Thymus (tissue), 11 donors: Measurements from ENCODE around the gene PRKN. TPM values are rescaled to one million over a fixed set of nuclear protein-coding genes. Genes with fewer than 3 reads are reported as not detected.

ENCODE experiments used
- DNase-seq, 9 donors: peaks; one replicate each; pipeline ENCODE4 v3.0.0-alpha.2; 2013; ENCODE audit warnings: low spot score in 9 of 9, low read depth in 6 of 9, missing footprints in 1 of 9
- H3K27ac ChIP-seq, 2 donors: one replicate each; pipeline ENCODE4 v1.5.1; 2013; ENCODE audit warnings: control low read depth in 1 of 2, low read depth in 1 of 2, low read length in 1 of 2, mild to moderate bottlenecking in 1 of 2, moderate library complexity in 1 of 2
- H3K27me3 ChIP-seq, 2 donors: one replicate each; pipeline ENCODE4 v1.5.1; 2013; ENCODE audit warnings: low read length in 1 of 2; ENCODE audit not compliant: control insufficient read depth in 2 of 2, insufficient read depth in 1 of 2
- H3K36me3 ChIP-seq, 2 donors: one replicate each; pipeline ENCODE4 v1.5.1; 2013; ENCODE audit warnings: low read length in 1 of 2, mild to moderate bottlenecking in 1 of 2, moderate library complexity in 1 of 2; ENCODE audit not compliant: control insufficient read depth in 2 of 2, insufficient read depth in 2 of 2
- H3K4me1 ChIP-seq, 2 donors: one replicate each; pipeline ENCODE4 v1.5.1; 2013; ENCODE audit warnings: low read length in 2 of 2; ENCODE audit not compliant: control insufficient read depth in 2 of 2, insufficient read depth in 2 of 2
- H3K4me3 ChIP-seq, 2 donors: one replicate each; pipeline ENCODE4 v1.5.1; 2013; ENCODE audit warnings: low read length in 2 of 2, control low read depth in 1 of 2, mild to moderate bottlenecking in 1 of 2
- H3K9me3 ChIP-seq, 2 donors: one replicate each; pipeline ENCODE4 v1.5.1; 2013; ENCODE audit warnings: low read length in 1 of 2, mild to moderate bottlenecking in 1 of 2; ENCODE audit not compliant: control insufficient read depth in 2 of 2, insufficient read depth in 1 of 2
- WGBS: extraction: QIAGEN DNeasy Blood & Tissue Kit; methylation state at CpG from one replicate; pipeline ENCODE4 v1.1.7; 2013; 5-methylcytosine and 5-hydroxymethylcytosine counted together
- polyA plus RNA-seq: library from polyadenylated mRNA; stranded (reverse); fragments of 200-250 nt; gene quantifications from one replicate; pipeline ENCODE4 v1.2.3, GENCODE V29; 2013
- total RNA-seq: library from RNA; stranded (reverse); fragments of 120-200 nt; gene quantifications from one replicate; pipeline ENCODE4 v1.2.4, GENCODE V29; 2013
- donor health status: healthy.

PRKN gene
- total and polyA plus RNA-seq, 2 donors = 0.48 to 0.71 TPM

DNA sequence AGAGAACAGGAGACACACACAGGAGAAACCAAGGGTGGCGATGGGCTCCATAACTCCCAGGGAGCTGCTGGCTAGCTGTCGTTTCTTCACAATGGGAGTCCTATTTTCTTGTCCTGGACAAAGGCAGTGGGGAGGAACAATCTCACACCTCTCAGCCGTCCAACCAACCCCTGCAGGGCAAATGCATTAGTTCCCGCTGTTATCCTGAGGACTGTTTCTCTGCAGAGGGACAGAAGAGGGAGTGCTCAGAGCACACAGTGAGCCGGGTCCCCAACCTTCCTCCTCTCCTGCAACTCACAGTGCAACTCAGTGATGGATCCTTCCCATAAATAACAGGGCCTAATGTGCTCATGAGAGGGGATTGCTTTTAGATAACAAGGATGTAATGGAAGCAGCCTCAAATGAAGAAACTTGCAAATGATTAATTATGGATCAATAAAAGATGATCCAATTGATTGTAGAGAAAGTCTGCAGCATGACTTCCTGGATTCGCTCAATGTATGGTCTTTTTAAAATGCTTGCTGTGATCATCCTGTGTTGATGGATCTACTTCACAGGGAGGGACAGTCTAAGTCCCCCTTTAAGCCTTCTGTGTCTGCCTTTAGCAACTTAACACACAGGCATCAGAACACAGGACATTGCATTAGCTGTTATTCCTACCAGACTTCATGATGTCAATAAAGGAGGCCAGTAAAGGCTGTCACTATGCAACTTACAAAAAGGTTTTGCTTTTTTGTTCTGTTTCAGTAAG lies 1000.3 kb downstream of the PRKN start:
- Histone ChIP-seq H3K4me1 (no peaks in the 10 kb centered on the region), H3K27ac (no peak overlapping the region), H3K4me3 (no peak overlapping the region), H3K9me3 (no peaks in the 10 kb centered on the region), H3K27me3 (no peaks in the 10 kb centered on the region), H3K36me3 (no peaks in the 10 kb centered on the region)
- 85% methylated on average over 6 of the region's 6 CpGs for WGBS
- no peak for DNase-seq

- no peak overlapping the region for H3K27ac ChIP-seq
- 89% methylated on average over 3 of the region's 3 CpGs for WGBS
Measured at GRCh38 chr6:161722394-161722793, 1005.2 kb downstream of the PRKN start.

GRCh38 chr6:161721511-161721910 lies 1006.1 kb downstream of the PRKN start:
- no peak for DNase-seq
- Histone ChIP-seq H3K4me1 (no peaks in the 10 kb centered on the region), H3K36me3 (no peaks in the 10 kb centered on the region), H3K27me3 (no peaks in the 10 kb centered on the region), H3K9me3 (no peaks in the 10 kb centered on the region), H3K27ac (no peak overlapping the region), H3K4me3 (no peak overlapping the region)
- 93% methylated on average over 8 of the region's 8 CpGs for WGBS

More at GRCh38 chr6:161722394-161722793, 1005.2 kb downstream of the PRKN start:
- DNase-seq = no peak
- Histone ChIP-seq H3K9me3 (no peaks in the 10 kb centered on the region), H3K4me1 (no peaks in the 10 kb centered on the region), H3K27me3 (no peaks in the 10 kb centered on the region), H3K4me3 (no peak overlapping the region), H3K36me3 (no peaks in the 10 kb centered on the region)

DNA sequence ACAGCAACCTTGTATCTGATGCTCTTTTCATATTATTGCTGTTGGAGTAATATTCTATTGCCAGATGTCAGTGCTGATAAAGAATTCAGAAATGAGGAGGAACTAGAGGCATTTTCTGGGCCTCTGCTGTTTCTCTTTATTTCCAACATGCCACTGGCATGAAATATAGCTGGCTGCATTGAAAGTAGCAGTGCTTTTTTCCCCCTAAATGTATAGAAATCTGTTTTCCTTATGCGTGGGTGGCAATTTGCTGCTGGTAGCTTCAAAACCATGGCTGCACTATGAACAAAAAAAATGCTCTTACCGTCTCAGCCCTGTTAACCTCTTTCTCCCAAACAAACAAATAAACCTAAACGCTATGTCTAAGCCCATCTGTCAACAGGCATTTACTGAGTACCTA lies 1011.4 kb downstream of the PRKN start:
- Histone ChIP-seq H3K27me3 (no peaks in the 10 kb centered on the region), H3K4me3 (no peak overlapping the region), H3K27ac (no peak overlapping the region), H3K9me3 (no peaks in the 10 kb centered on the region), H3K4me1 (no peaks in the 10 kb centered on the region), H3K36me3 (no peaks in the 10 kb centered on the region)
- 82% methylated on average over 3 of the region's 3 CpGs for WGBS
- no peak for DNase-seq

GRCh38 chr6:161711938-161712337 lies 1015.6 kb downstream of the PRKN start:
- H3K27ac ChIP-seq = no peak overlapping the region
- no peak for DNase-seq
- WGBS = 96% methylated on average over 1 of the region's 1 CpG
- no peaks in the 10 kb centered on the region for H3K27me3 ChIP-seq
- no peaks in the 10 kb centered on the region for H3K36me3 ChIP-seq
- H3K4me3 ChIP-seq = no peak overlapping the region
- H3K4me1 ChIP-seq = no peaks in the 10 kb centered on the region
- no peaks in the 10 kb centered on the region for H3K9me3 ChIP-seq

GRCh38 chr6:161711515-161711914 lies 1016.1 kb downstream of the PRKN start:
- no peak for DNase-seq
- no peaks in the 10 kb centered on the region for H3K36me3 ChIP-seq
- no peak overlapping the region for H3K27ac ChIP-seq
- H3K9me3 ChIP-seq = no peaks in the 10 kb centered on the region
- H3K27me3 ChIP-seq = no peaks in the 10 kb centered on the region
- no peak overlapping the region for H3K4me3 ChIP-seq
- H3K4me1 ChIP-seq = no peaks in the 10 kb centered on the region

DNA sequence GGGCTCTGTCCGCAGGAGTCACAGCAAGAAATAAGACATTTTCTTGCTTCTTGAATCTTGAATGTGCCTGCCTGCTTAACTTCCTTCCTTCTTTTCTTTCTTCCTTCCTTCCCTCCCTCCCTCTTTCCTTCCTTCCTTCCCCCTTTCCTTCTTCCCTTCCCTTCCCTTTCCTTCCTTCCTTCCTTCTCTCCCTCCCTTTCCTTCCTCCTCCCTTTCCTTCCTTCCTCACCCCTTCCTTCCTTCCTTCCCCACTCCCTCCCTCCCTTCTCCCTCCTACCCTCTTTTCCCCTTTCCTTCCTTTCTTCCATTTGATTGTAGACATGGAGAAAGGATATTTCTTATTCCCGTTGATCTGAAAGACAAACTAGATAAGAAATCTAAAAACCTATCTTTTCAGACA lies 1016.9 kb downstream of the PRKN start:
- 92% methylated on average over 2 of the region's 2 CpGs for WGBS
- H3K27me3 ChIP-seq = no peaks in the 10 kb centered on the region
- H3K36me3 ChIP-seq = no peaks in the 10 kb centered on the region
- DNase-seq = no peak
- no peaks in the 10 kb centered on the region for H3K4me1 ChIP-seq
- no peak overlapping the region for H3K4me3 ChIP-seq
- no peak overlapping the region for H3K27ac ChIP-seq
- H3K9me3 ChIP-seq = no peaks in the 10 kb centered on the region

DNA sequence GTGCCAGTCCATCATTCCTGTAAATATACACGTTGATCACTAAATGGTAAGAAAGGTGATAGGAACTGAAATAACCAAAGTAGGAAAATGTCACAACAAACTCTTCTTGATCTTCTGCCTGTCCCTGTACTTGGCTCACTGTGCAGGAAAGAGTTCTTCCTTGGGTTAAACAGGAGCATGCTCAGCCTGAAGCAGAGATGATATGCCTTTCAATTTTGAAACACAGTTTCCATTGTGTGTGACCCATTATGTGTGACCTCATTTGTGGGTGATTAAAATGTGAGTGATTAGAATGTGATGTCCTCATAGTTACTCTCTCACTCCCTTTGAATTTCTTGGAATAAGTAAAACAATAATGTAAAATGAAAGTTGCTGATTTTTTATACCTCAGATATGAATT lies 1026.5 kb downstream of the PRKN start:
- H3K27me3 ChIP-seq = no peaks in the 10 kb centered on the region
- H3K36me3 ChIP-seq = no peaks in the 10 kb centered on the region
- H3K27ac ChIP-seq = no peak overlapping the region
- H3K9me3 ChIP-seq = no peaks in the 10 kb centered on the region
- H3K4me1 ChIP-seq = no peaks in the 10 kb centered on the region
- H3K4me3 ChIP-seq = no peak overlapping the region
- WGBS = 84% methylated on average over 1 of the region's 1 CpG
- no peak for DNase-seq

- Histone ChIP-seq H3K27me3 (no peaks in the 10 kb centered on the region), H3K9me3 (no peaks in the 10 kb centered on the region), H3K27ac (no peak overlapping the region), H3K4me3 (no peak overlapping the region), H3K36me3 (no peaks in the 10 kb centered on the region), H3K4me1 (no peaks in the 10 kb centered on the region)
- no peak for DNase-seq
- 90% methylated on average over 2 of the region's 2 CpGs for WGBS
Measured at GRCh38 chr6:161696801-161697200, 1030.8 kb downstream of the PRKN start.
